Measurements from ENCODE around the gene SMIM8.

DNA sequence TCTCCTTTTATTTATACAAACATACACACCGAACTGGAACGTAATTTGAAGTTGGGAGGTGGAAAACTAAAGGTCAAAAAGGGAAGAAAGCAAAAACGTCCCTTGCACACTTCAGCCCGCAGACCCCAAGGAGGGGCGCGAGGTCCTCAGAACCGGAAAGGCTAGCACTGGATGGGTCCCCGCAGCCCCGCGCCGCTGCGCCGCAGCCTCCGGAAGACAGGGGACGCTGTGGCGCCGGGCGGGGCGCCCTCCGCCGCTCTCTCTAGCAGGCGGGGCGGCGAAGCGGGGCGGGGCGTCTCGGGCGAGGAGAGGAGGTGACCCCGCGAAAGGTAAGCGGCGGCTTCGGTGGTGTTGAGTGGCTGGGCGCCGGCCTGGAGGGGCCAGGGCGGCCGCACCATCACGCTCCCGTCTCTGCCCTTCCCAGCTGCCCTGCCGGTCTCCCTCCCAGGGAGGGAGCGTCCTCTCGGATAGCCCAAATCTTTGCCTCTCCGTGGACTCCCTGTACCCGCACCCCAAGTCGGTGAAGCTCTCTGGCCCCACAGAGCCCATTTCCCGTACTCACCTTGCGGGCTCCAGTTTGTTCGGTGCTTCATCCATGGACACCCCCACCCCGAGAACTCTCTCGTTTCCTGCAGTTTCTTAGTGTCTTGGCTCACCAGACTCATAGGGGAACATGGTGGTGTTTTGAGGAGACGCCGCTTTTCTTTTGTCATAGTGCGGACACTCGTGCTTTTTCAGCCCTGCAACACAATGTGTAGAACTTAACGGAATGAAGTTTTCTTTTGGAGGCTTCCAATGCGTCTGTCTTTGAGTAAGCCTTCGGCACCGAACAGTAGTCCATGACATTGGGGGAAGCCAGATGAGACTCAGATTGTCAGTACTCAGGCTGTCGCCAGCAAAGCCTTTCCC lies at the start of gene SMIM8:
- TF ChIP-seq, protein P1, sequence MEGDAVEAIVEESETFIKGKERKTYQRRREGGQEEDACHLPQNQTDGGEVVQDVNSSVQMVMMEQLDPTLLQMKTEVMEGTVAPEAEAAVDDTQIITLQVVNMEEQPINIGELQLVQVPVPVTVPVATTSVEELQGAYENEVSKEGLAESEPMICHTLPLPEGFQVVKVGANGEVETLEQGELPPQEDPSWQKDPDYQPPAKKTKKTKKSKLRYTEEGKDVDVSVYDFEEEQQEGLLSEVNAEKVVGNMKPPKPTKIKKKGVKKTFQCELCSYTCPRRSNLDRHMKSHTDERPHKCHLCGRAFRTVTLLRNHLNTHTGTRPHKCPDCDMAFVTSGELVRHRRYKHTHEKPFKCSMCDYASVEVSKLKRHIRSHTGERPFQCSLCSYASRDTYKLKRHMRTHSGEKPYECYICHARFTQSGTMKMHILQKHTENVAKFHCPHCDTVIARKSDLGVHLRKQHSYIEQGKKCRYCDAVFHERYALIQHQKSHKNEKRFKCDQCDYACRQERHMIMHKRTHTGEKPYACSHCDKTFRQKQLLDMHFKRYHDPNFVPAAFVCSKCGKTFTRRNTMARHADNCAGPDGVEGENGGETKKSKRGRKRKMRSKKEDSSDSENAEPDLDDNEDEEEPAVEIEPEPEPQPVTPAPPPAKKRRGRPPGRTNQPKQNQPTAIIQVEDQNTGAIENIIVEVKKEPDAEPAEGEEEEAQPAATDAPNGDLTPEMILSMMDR (IDR thresholded peaks at IDR 0.05), result peak; percentile 77 to 94 (median 87)
- no peak for TF ChIP-seq POLR2A (IDR thresholded peaks at IDR 0.05)
